ENCODE measurements around the gene KCNC1. TPM values are rescaled to one million over a fixed set of nuclear protein-coding genes. Genes with fewer than 3 reads are reported as not detected.
A peak's percentile ranks its signal among the peaks of the same experiment; 100 is the strongest.

KCNC1 gene
- total RNA-seq, 1 experiment from 2014 or later = 0.26 TPM

GRCh38 chr11:17782145-17782544 is 47.6 kb downstream of the KCNC1 start:
- no peak overlapping the region for H3K27ac Mint-ChIP-seq (ENCODE audit: unreplicated experiment)
- BruUV-seq (replicated peaks) = no TSS peak

GRCh38 chr11:17782603-17783337 is 48.2 kb downstream of the KCNC1 start:
- Mint-ChIP-seq H3K4me3 (ENCODE audit: low read depth, unreplicated experiment) (no peak overlapping the region), H3K27me3 (ENCODE audit: unreplicated experiment) (peaks cover 50% of the 10 kb centered on the region), H3K27ac (ENCODE audit: unreplicated experiment) (no peak overlapping the region), H3K4me1 (ENCODE audit: low read depth, unreplicated experiment) (no peaks in the 10 kb centered on the region), H3K36me3 (ENCODE audit: insufficient read depth, unreplicated experiment) (peaks cover under 1% of the 10 kb centered on the region), H3K9me3 (ENCODE audit: low read depth, unreplicated experiment) (no peaks in the 10 kb centered on the region)
- no peak for DNase-seq
- intact Hi-C loops (cut with micrococcal nuclease; ENCODE audit: unreplicated experiment) = no loop called here
- TF ChIP-seq CTCF (IDR thresholded peaks at IDR 0.05; ENCODE audit: unreplicated experiment) = no peak
- CTCF ChIA-PET = no interaction called here
- no TSS peak for BruUV-seq (replicated peaks)

More at GRCh38 chr11:17782145-17782544, 47.6 kb downstream of the KCNC1 start:
- intact Hi-C loops (cut with micrococcal nuclease; ENCODE audit: unreplicated experiment) = no loop called here
- Mint-ChIP-seq H3K9me3 (ENCODE audit: low read depth, unreplicated experiment) (no peaks in the 10 kb centered on the region), H3K4me3 (ENCODE audit: low read depth, unreplicated experiment) (no peak overlapping the region), H3K36me3 (ENCODE audit: insufficient read depth, unreplicated experiment) (peaks cover 4% of the 10 kb centered on the region), H3K27me3 (ENCODE audit: unreplicated experiment) (peaks cover 56% of the 10 kb centered on the region), H3K4me1 (ENCODE audit: low read depth, unreplicated experiment) (no peaks in the 10 kb centered on the region)
- no peak for TF ChIP-seq CTCF (IDR thresholded peaks at IDR 0.05; ENCODE audit: unreplicated experiment)
- no peak for DNase-seq
- CTCF ChIA-PET = no interaction called here

GRCh38 chr11:17783878-17784277 is 49.3 kb downstream of the KCNC1 start:
- DNase-seq = no peak
- Mint-ChIP-seq H3K27me3 (ENCODE audit: unreplicated experiment) (peaks cover 39% of the 10 kb centered on the region), H3K36me3 (ENCODE audit: insufficient read depth, unreplicated experiment) (no peaks in the 10 kb centered on the region), H3K4me1 (ENCODE audit: low read depth, unreplicated experiment) (no peaks in the 10 kb centered on the region), H3K27ac (ENCODE audit: unreplicated experiment) (no peak overlapping the region), H3K4me3 (ENCODE audit: low read depth, unreplicated experiment) (no peak overlapping the region), H3K9me3 (ENCODE audit: low read depth, unreplicated experiment) (no peaks in the 10 kb centered on the region)
- intact Hi-C loops (cut with micrococcal nuclease; ENCODE audit: unreplicated experiment) = no loop called here
- no TSS peak for BruUV-seq (replicated peaks)
- CTCF ChIA-PET = no interaction called here
- TF ChIP-seq CTCF (IDR thresholded peaks at IDR 0.05; ENCODE audit: unreplicated experiment) = no peak

- H3K36me3 Mint-ChIP-seq (ENCODE audit: insufficient read depth, unreplicated experiment) = no peaks in the 10 kb centered on the region
- no peak overlapping the region for H3K27ac Mint-ChIP-seq (ENCODE audit: unreplicated experiment)
- CTCF ChIA-PET = no interaction called here
- peaks cover 8% of the 10 kb centered on the region for H3K27me3 Mint-ChIP-seq (ENCODE audit: unreplicated experiment)
- H3K4me3 Mint-ChIP-seq (ENCODE audit: low read depth, unreplicated experiment) = no peak overlapping the region
- peak; percentile 17 for DNase-seq
- no TSS peak for BruUV-seq (replicated peaks)
- intact Hi-C loops (cut with micrococcal nuclease; ENCODE audit: unreplicated experiment) = no loop called here
- peaks cover 8% of the 10 kb centered on the region for H3K4me1 Mint-ChIP-seq (ENCODE audit: low read depth, unreplicated experiment)
- no peaks in the 10 kb centered on the region for H3K9me3 Mint-ChIP-seq (ENCODE audit: low read depth, unreplicated experiment)
- no peak for TF ChIP-seq CTCF (IDR thresholded peaks at IDR 0.05; ENCODE audit: unreplicated experiment)
Observed at GRCh38 chr11:17786824-17787525, 52.4 kb downstream of the KCNC1 start.

All from Calu3 (cell line).